Measurements from ENCODE around the gene PPP4R1. TPM values are rescaled to one million over a fixed set of nuclear protein-coding genes. Genes with fewer than 3 reads are reported as not detected.

Gene PPP4R1
- total RNA-seq, 1 experiment from 2014 or later, result 66.7 TPM

- CTCF ChIA-PET, result no interaction called here
- Histone ChIP-seq H3K9me2 (ENCODE audit: insufficient read depth) (no peaks in the 10 kb centered on the region), H3K79me2 (ENCODE audit: insufficient read depth, low read length) (no peaks in the 10 kb centered on the region), H3K9ac (ENCODE audit: low read length) (no peak overlapping the region), H3K9me3 (ENCODE audit: control insufficient read depth in 1 of 2, insufficient read depth in 1 of 2, low read depth in 1 of 2, low read length in 2 of 2) (no peaks in the 10 kb centered on the region), H3K27ac (ENCODE audit: low read depth, low read length) (no peak overlapping the region), H3K27me3 (ENCODE audit: insufficient read depth, low read length) (no peaks in the 10 kb centered on the region), H2AFZ (ENCODE audit: low read depth, low read length, poor library complexity, severe bottlenecking) (no peak overlapping the region), H3K4me1 (ENCODE audit: control insufficient read depth in 1 of 2, insufficient read depth in 2 of 2, low read length in 2 of 2) (no peaks in the 10 kb centered on the region), H3K36me3 (ENCODE audit: control insufficient read depth in 1 of 2, insufficient read depth in 2 of 2, low read length in 2 of 2) (peaks cover 9 to 24% of the 10 kb centered on the region in 2 experiments), H3K4me3 (replicated peaks in 1 of 2; ENCODE audit: low read depth in 1 of 2, low read length in 2 of 2) (no peak overlapping the region), H4K20me1 (ENCODE audit: insufficient read depth) (no peaks in the 10 kb centered on the region), H3K4me2 (ENCODE audit: low read length) (no peak overlapping the region)
- POLR2A ChIA-PET, result no interaction called here
- TF ChIP-seq MAX (IDR thresholded peaks at IDR 0.05) (no peak), SIN3A (IDR thresholded peaks at IDR 0.05; ENCODE audit: low read depth) (no peak)
- intact Hi-C loops (cut with micrococcal nuclease), result loop anchor here (10.0 kb wide), 1 partner anchor 57 kb away; the partner anchor contains the start of gene RALBP1
- no TSS peak for BruUV-seq (replicated peaks)
- ATAC-seq (no peak), DNase-seq (ENCODE audit: low read depth, low spot score) (no peak)
- RAD21 ChIA-PET (ENCODE audit: low non-redundant PET in 1 of 2, low total read pairs in 2 of 2, uncharacterized antibody in 2 of 2, unreplicated experiment in 2 of 2), result no interaction called here
These were observed 82.5 kb downstream of the PPP4R1 start for GRCh38 chr18:9531791-9532410.

- ATAC-seq (no peak), DNase-seq (ENCODE audit: low read depth, low spot score) (no peak)
- TF ChIP-seq EZH2phosphoT487 (IDR thresholded peaks at IDR 0.05; ENCODE audit: borderline replicate concordance) (no peak), ELF1 (IDR thresholded peaks at IDR 0.05; ENCODE audit: borderline replicate concordance, low read depth) (no peak), EGR1 (IDR thresholded peaks at IDR 0.05; ENCODE audit: low read depth) (no peak)
- H3K9ac ChIP-seq (ENCODE audit: low read length), result no peak overlapping the region
- peaks cover 0 to 10% of the 10 kb centered on the region in 2 experiments; a peak in 1 of 4 replicates for H3K4me1 ChIP-seq (ENCODE audit: control insufficient read depth in 1 of 2, insufficient read depth in 2 of 2, low read length in 2 of 2)
- H3K4me3 ChIP-seq (replicated peaks in 1 of 2; ENCODE audit: low read depth in 1 of 2, low read length in 2 of 2), result no peak overlapping the region
- H3K27me3 ChIP-seq (ENCODE audit: insufficient read depth, low read length), result no peaks in the 10 kb centered on the region
- peaks cover 3 to 22% of the 10 kb centered on the region in 2 experiments for H3K36me3 ChIP-seq (ENCODE audit: control insufficient read depth in 1 of 2, insufficient read depth in 2 of 2, low read length in 2 of 2)
- no peaks in the 10 kb centered on the region for H3K79me2 ChIP-seq (ENCODE audit: insufficient read depth, low read length)
- H3K27ac ChIP-seq (ENCODE audit: low read depth, low read length), result no peak overlapping the region
- intact Hi-C loops (cut with micrococcal nuclease), result loop anchor here (10.0 kb wide), 1 partner anchor 56 kb away; the partner anchor contains the start of gene RALBP1
- ChIA-PET POLR2A (no interaction called here), RAD21 (ENCODE audit: low non-redundant PET in 1 of 2, low total read pairs in 2 of 2, uncharacterized antibody in 2 of 2, unreplicated experiment in 2 of 2) (no interaction called here), CTCF (no interaction called here)
- H3K9me3 ChIP-seq (ENCODE audit: control insufficient read depth in 1 of 2, insufficient read depth in 1 of 2, low read depth in 1 of 2, low read length in 2 of 2), result no peaks in the 10 kb centered on the region
- no peaks in the 10 kb centered on the region for H4K20me1 ChIP-seq (ENCODE audit: insufficient read depth)
- no TSS peak for BruUV-seq (replicated peaks)
- no peak overlapping the region for H3K4me2 ChIP-seq (ENCODE audit: low read length)
- no peaks in the 10 kb centered on the region for H3K9me2 ChIP-seq (ENCODE audit: insufficient read depth)
- no peak overlapping the region for H2AFZ ChIP-seq (ENCODE audit: low read depth, low read length, poor library complexity, severe bottlenecking)
These were observed 83.9 kb downstream of the PPP4R1 start for GRCh38 chr18:9530226-9531009.

All from HCT116 (cell line).